K562 (cell line): Measurements from ENCODE around the gene GLIS1. TPM values are rescaled to one million over a fixed set of nuclear protein-coding genes. Genes with fewer than 3 reads are reported as not detected.

Experiments
- ATAC-seq: fragments of 200-7000 bp; cut with Tn5 transposase; 3 replicates; pipeline ENCODE4 v1.9.1; 2020; ENCODE audit warnings: moderate library complexity
- BruUV-seq: library from RNA; stranded (reverse); fragments of 400-500 nt; replicated peaks from 2 replicates; lab custom pipeline; 2021; lab: Mats Ljungman, UMichigan
- CTCF ChIA-PET: fragments of 300-600 bp; formaldehyde crosslinking; extraction: SDS; loops from one replicate; lab custom pipeline; 2021; ENCODE audit warnings: low intra/inter-chr PET ratio; lab: Yijun Ruan, JAX
- POLR2A ChIA-PET: fragments of 300-600, 350-650 bp; sonication (Branson Sonifier 250); formaldehyde crosslinking; extraction: SDS; loops from one replicate; lab custom pipeline; 2021; ENCODE audit warnings: antibody characterized with exemption, inconsistent platforms; lab: Yijun Ruan, JAX
- DNase-seq, 4 experiments: peaks; one replicate each; pipeline versions ENCODE4 v3.0.0 to v3.0.0-alpha.2; 2011 to 2018; ENCODE audit warnings: low spot score in 3 of 4, mixed read lengths in 3 of 4; ENCODE audit errors: extremely low read depth in 1 of 4
- FAIRE-seq: peaks from 2 replicates; lab custom pipeline; 2011; peaks lifted over from hg19 to GRCh38; lab: Jason Lieb, UNC
- H2AFZ ChIP-seq: 2 replicates; pipeline ENCODE4 v1.6.0; 2011; ENCODE audit warnings: low read depth, low read length, control low read depth, inconsistent platforms
- H3K27ac ChIP-seq: fragments of 200-600 bp; 3 replicates; pipeline ENCODE4 v1.8.0; 2011; ENCODE audit warnings: low read depth, mild to moderate bottlenecking, control low read depth, inconsistent platforms, low read length, moderate library complexity, mixed read lengths; ENCODE audit errors: extremely low read depth
- H3K27me3 ChIP-seq, 2 experiments: fragments of 300-600 bp in 1 of 2; 2 replicates in 1 of 2; 3 replicates in 1 of 2; pipeline versions ENCODE4 v1.6.0 to v1.8.0; 2011; ENCODE audit warnings: inconsistent platforms in 2 of 2, low read length in 2 of 2, mild to moderate bottlenecking in 1 of 2, mixed read lengths in 1 of 2, moderate library complexity in 1 of 2; ENCODE audit not compliant: control insufficient read depth in 2 of 2, insufficient read depth in 2 of 2
- H3K36me3 ChIP-seq: fragments of 300-600 bp; 3 replicates; pipeline ENCODE4 v1.8.0; 2011; ENCODE audit warnings: mild to moderate bottlenecking, low read length, inconsistent platforms; ENCODE audit not compliant: control insufficient read depth, insufficient read depth
- H3K4me1 ChIP-seq, 2 experiments: fragments of 200-600 bp in 1 of 2; replicated peaks in 1 of 2; 2 replicates in 1 of 2; 3 replicates in 1 of 2; pipeline versions ENCODE4 v1.5.1 to v1.8.0; 2011; ENCODE audit warnings: inconsistent platforms in 2 of 2, low read length in 2 of 2, mild to moderate bottlenecking in 1 of 2, mixed read lengths in 1 of 2, moderate library complexity in 1 of 2; ENCODE audit not compliant: control insufficient read depth in 2 of 2, insufficient read depth in 2 of 2
- H3K4me2 ChIP-seq: 2 replicates; pipeline ENCODE4 v1.6.1; 2011; ENCODE audit warnings: low read length, control low read depth, inconsistent platforms, mixed read lengths; ENCODE audit not compliant: insufficient read depth
- H3K4me3 ChIP-seq: fragments of 200-600 bp; sonication (generic), shearing (Covaris generic); 2 replicates; pipeline ENCODE4 v1.5.1; 2016; ENCODE audit warnings: control low read depth, inconsistent platforms
- H3K79me2 ChIP-seq: fragments of 200-600 bp; 3 replicates; pipeline ENCODE4 v1.8.0; 2011; ENCODE audit warnings: low read length, inconsistent platforms; ENCODE audit not compliant: control insufficient read depth, insufficient read depth
- H3K9ac ChIP-seq, 2 experiments: 2 replicates each; pipeline versions ENCODE4 v1.6.0 to v1.6.1; 2011; ENCODE audit warnings: low read depth in 2 of 2, low read length in 2 of 2, control low read depth in 1 of 2, inconsistent platforms in 1 of 2, mild to moderate bottlenecking in 1 of 2, mixed read lengths in 1 of 2; ENCODE audit not compliant: insufficient read depth in 1 of 2
- H3K9me1 ChIP-seq: one replicate; pipeline ENCODE4 v1.6.0; 2011; ENCODE audit warnings: inconsistent platforms, mild to moderate bottlenecking, low read length, moderate library complexity; ENCODE audit not compliant: control insufficient read depth, insufficient read depth
- H3K9me3 ChIP-seq: replicated peaks from 2 replicates; pipeline ENCODE4 v1.5.1; 2011; ENCODE audit warnings: low read depth, low read length, inconsistent platforms; ENCODE audit not compliant: control insufficient read depth, insufficient read depth
- H4K20me1 ChIP-seq: replicated peaks from 2 replicates; pipeline ENCODE4 v1.6.1; 2011; ENCODE audit warnings: low read length, inconsistent platforms, mixed read lengths; ENCODE audit not compliant: control insufficient read depth, insufficient read depth
- ATF7 ChIP-seq: fragments of 450-650 bp; IDR thresholded peaks from 2 replicates; pipeline ENCODE4 v1.7.1; 2014; ENCODE audit warnings: mild to moderate bottlenecking, moderate library complexity
- FOXK1 ChIP-seq: sonication (generic); formaldehyde crosslinking; IDR thresholded peaks from 2 replicates; pipeline ENCODE4 v1.8.0; 2022; ENCODE audit warnings: missing genetic modification reagents, mild to moderate bottlenecking, borderline replicate concordance
- MEF2D ChIP-seq: conservative IDR thresholded peaks from 2 replicates; pipeline ENCODE4 v1.6.1; 2016; ENCODE audit warnings: low read depth, missing genetic modification characterization, missing compliant biosample characterization
- MTF1 ChIP-seq: fragments of 250-450 bp; sonication (Bioruptor Pico); IDR thresholded peaks from 2 replicates; pipeline ENCODE4 v1.9.0; 2021; ENCODE audit warnings: moderate library complexity, mild to moderate bottlenecking, inconsistent platforms, borderline replicate concordance
- NCOA4 ChIP-seq: fragments of 450-650 bp; IDR thresholded peaks from 2 replicates; pipeline ENCODE4 v1.6.1; 2018; ENCODE audit warnings: mild to moderate bottlenecking; ENCODE audit not compliant: partially characterized antibody
- NFRKB ChIP-seq: fragments of 450-650 bp; IDR thresholded peaks from 2 replicates; pipeline ENCODE4 v1.6.1; 2016; ENCODE audit warnings: low read depth
- TRIM24 ChIP-seq, 2 experiments: fragments of 450-650 bp; IDR thresholded peaks; 2 replicates each; pipeline ENCODE4 v1.6.1; 2016
- YBX1 ChIP-seq: fragments of 450-650 bp; IDR thresholded peaks from 2 replicates; pipeline ENCODE4 v1.7.1; 2016; ENCODE audit warnings: mild to moderate bottlenecking
- ZFP36 ChIP-seq: fragments of 150-350 bp; IDR thresholded peaks from 2 replicates; pipeline ENCODE4 v1.6.1; 2018; ENCODE audit warnings: low read length, low read depth; ENCODE audit not compliant: partially characterized antibody
- ZNF551 ChIP-seq: fragments of 250-450 bp; sonication (Bioruptor Pico); IDR thresholded peaks from 2 replicates; pipeline ENCODE4 v1.5.0; 2021; ENCODE audit warnings: mild to moderate bottlenecking, moderate library complexity
- WGBS: fragments of 100-300 bp; shearing (Covaris generic); methylation state at CpG from one replicate; pipeline ENCODE4 v1.1.6; 2016; ENCODE audit warnings: low coverage, mixed read lengths; ENCODE audit not compliant: insufficient coverage; ENCODE audit errors: missing lambda C conversion rate; 5-methylcytosine and 5-hydroxymethylcytosine counted together
- in situ Hi-C: fragments of 300-500 bp; cut with MboI; formaldehyde crosslinking; loops from 4 replicates; pipeline ENCODE4 v1.15.0; 2018; ENCODE audit warnings: inconsistent platforms, mixed read lengths
- intact Hi-C: fragments of 100-400 bp; cut with micrococcal nuclease; formaldehyde crosslinking; loops from 2 replicates; pipeline ENCODE4 v1.14.2; 2022
- polyA plus RNA-seq, 8 experiments: library from polyadenylated mRNA; depleted of rRNA in 4 of 8; stranded (reverse) in 5 of 8; unstranded in 3 of 8; fragments of >200 nt; fragmentation: Nextera tagmentation in 2 of 8; fragmentation: Illumina TruSeq in 1 of 8; extraction: Ambion mirVana in 2 of 8; extraction: Trizol in 1 of 8; gene quantifications; 2 replicates each; pipeline versions ENCODE4 v1.2.1 to v1.2.3, GENCODE V29; 2011 to 2014; ENCODE audit warnings: inconsistent platforms in 1 of 8, missing spikeins in 1 of 8
- total RNA-seq, 7 experiments: library from RNA; depleted of rRNA in 6 of 7; stranded (reverse); fragments of >200 nt in 6 of 7; fragmentation: Illumina TruSeq in 2 of 7; extraction: Trizol in 2 of 7; gene quantifications; 2 replicates each; pipeline versions ENCODE4 v1.2.1 to v1.2.3, GENCODE V29; 2011 to 2021; ENCODE audit warnings: low replicate concordance in 1 of 7
- TF ChIP-seq, protein P1 (sequence below), 2 experiments: fragments of 450-650 bp in 1 of 2; sonication (generic) in 1 of 2; formaldehyde crosslinking in 1 of 2; IDR thresholded peaks in 1 of 2; conservative IDR thresholded peaks in 1 of 2; 2 replicates each; pipeline versions ENCODE4 v1.6.1 to v1.8.1; 2016 to 2023; ENCODE audit warnings: mild to moderate bottlenecking in 2 of 2, moderate library complexity in 2 of 2, inconsistent platforms in 1 of 2, missing genetic modification reagents in 1 of 2
- TF ChIP-seq, protein P2 (sequence below): fragments of 450-650 bp; IDR thresholded peaks from 2 replicates; pipeline ENCODE4 v1.6.1; 2016; ENCODE audit warnings: low read depth, mild to moderate bottlenecking, moderate library complexity
- TF ChIP-seq, protein P3 (sequence below), 3 experiments: IDR thresholded peaks in 2 of 3; conservative IDR thresholded peaks in 1 of 3; 2 replicates each; pipeline ENCODE4 v1.5.1; 2011 to 2012; ENCODE audit warnings: low read length in 3 of 3, mild to moderate bottlenecking in 3 of 3, control low read depth in 2 of 3, improper control_type of control experiment in 1 of 3, inconsistent platforms in 1 of 3, low read depth in 1 of 3, mixed read lengths in 1 of 3, moderate library complexity in 1 of 3; ENCODE audit not compliant: insufficient read depth in 2 of 3

Gene GLIS1
- total and polyA plus RNA-seq, 9 of the 15 experiments (the other 6 are each of a cell fraction or from before 2014, with no cell fraction given): not detected

DNA sequence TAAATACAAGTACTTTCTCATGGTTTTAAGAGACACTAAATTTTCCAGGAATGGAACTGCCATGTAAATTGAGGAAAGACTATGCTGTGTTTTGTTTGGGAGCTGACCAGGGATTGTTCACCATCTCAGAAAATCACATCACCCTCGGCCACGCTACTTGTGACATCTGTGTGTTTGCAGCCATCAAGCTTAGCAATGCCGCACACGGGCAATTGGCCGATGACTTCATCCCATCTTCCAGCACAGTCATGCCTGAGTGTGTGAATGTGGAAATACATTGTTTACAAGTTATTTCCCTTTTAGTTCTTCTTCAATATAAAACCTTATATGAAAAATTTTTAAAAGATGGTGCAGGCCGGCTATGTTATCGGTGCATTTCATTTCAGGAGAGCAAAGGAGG, 121.6 kb downstream of the GLIS1 start:
- TF ChIP-seq, protein P1, sequence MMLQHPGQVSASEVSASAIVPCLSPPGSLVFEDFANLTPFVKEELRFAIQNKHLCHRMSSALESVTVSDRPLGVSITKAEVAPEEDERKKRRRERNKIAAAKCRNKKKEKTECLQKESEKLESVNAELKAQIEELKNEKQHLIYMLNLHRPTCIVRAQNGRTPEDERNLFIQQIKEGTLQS (IDR thresholded peaks at IDR 0.05): peak; percentile 43; the same call in 1 of the 2 replicates
- TF ChIP-seq, protein P1 (CRISPR knock-in tag; conservative IDR thresholded peaks at IDR 0.05): no peak
- no peak for TF ChIP-seq FOXK1 (CRISPR knock-in tag)
- FAIRE-seq (no peak), DNase-seq (no peak), ATAC-seq (no peak)
- in situ Hi-C loops (no loop called here), intact Hi-C loops (no loop called here)
- POLR2A ChIA-PET: no interaction called here
- peaks cover 19 to 54% of the 10 kb centered on the region in 2 experiments for H3K27me3 ChIP-seq
- no peak overlapping the region for H3K4me3 ChIP-seq
- WGBS: 0% methylated on average over 7 of the region's 7 CpGs
- no peaks in the 10 kb centered on the region for H3K9me3 ChIP-seq
- peaks cover 16% of the 10 kb centered on the region; the same call in 1 of the 2 replicates for H4K20me1 ChIP-seq
- no peak overlapping the region for H3K27ac ChIP-seq
- H3K4me2 ChIP-seq: no peak overlapping the region
- BruUV-seq: no TSS peak
- no peaks in the 10 kb centered on the region for H3K9me1 ChIP-seq
- CTCF ChIA-PET: no interaction called here
- H3K79me2 ChIP-seq: no peaks in the 10 kb centered on the region
- H3K9ac ChIP-seq: no peak overlapping the region
- no peaks in the 10 kb centered on the region for H3K36me3 ChIP-seq
- H3K4me1 ChIP-seq: no peaks in the 10 kb centered on the region
- no peak overlapping the region for H2AFZ ChIP-seq

GRCh38 chr1:53616927-53617326, 122.0 kb downstream of the GLIS1 start:
- ChIA-PET CTCF (no interaction called here), POLR2A (interaction anchor here (0.7 to 1.0 kb wide), 2 partner anchors 8 to 95 kb away, joined by 4 to 6 read pairs; no protein-coding TSS in a partner anchor)
- Histone ChIP-seq H3K36me3 (no peaks in the 10 kb centered on the region), H3K9me3 (no peaks in the 10 kb centered on the region), H3K79me2 (no peaks in the 10 kb centered on the region), H3K4me1 (no peaks in the 10 kb centered on the region), H3K4me3 (no peak overlapping the region), H4K20me1 (peaks cover 16% of the 10 kb centered on the region; the same call in 1 of the 2 replicates), H2AFZ (no peak overlapping the region), H3K9ac (no peak overlapping the region), H3K27ac (no peak overlapping the region), H3K27me3 (peaks cover 19 to 53% of the 10 kb centered on the region in 2 experiments), H3K9me1 (no peaks in the 10 kb centered on the region), H3K4me2 (no peak overlapping the region)
- BruUV-seq: no TSS peak
- in situ Hi-C loops: no loop called here
- ATAC-seq (peak; percentile 79), DNase-seq (no peak), FAIRE-seq (no peak)
- intact Hi-C loops: no loop called here
- WGBS: 0% methylated on average over 2 of the region's 2 CpGs
- TF ChIP-seq ATF7 (no peak), YBX1 (no peak), TRIM24 (IDR thresholded peaks at IDR 0.05) (no peak), MEF2D (tag) (no peak), MTF1 (no peak), NCOA4 (no peak), ZFP36 (peak; percentile 47), ZNF551 (CRISPR knock-in tag) (no peak), NFRKB (no peak)
- TF ChIP-seq, protein P2, sequence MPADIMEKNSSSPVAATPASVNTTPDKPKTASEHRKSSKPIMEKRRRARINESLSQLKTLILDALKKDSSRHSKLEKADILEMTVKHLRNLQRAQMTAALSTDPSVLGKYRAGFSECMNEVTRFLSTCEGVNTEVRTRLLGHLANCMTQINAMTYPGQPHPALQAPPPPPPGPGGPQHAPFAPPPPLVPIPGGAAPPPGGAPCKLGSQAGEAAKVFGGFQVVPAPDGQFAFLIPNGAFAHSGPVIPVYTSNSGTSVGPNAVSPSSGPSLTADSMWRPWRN: no peak
- TF ChIP-seq, protein P3, sequence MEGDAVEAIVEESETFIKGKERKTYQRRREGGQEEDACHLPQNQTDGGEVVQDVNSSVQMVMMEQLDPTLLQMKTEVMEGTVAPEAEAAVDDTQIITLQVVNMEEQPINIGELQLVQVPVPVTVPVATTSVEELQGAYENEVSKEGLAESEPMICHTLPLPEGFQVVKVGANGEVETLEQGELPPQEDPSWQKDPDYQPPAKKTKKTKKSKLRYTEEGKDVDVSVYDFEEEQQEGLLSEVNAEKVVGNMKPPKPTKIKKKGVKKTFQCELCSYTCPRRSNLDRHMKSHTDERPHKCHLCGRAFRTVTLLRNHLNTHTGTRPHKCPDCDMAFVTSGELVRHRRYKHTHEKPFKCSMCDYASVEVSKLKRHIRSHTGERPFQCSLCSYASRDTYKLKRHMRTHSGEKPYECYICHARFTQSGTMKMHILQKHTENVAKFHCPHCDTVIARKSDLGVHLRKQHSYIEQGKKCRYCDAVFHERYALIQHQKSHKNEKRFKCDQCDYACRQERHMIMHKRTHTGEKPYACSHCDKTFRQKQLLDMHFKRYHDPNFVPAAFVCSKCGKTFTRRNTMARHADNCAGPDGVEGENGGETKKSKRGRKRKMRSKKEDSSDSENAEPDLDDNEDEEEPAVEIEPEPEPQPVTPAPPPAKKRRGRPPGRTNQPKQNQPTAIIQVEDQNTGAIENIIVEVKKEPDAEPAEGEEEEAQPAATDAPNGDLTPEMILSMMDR (IDR thresholded peaks at IDR 0.05 in 2 of 3, conservative IDR thresholded peaks at IDR 0.05 in 1 of 3; ENCODE audit: insufficient read depth in 2 of 3, low read depth in 1 of 3, low read length in 3 of 3): peak; percentile 19 to 29 (median 28); a peak in 2 of 6 replicates
